Heart left ventricle (tissue), 16 donors: Measurements from ENCODE around the gene GRIK1. TPM values are rescaled to one million over a fixed set of nuclear protein-coding genes. Genes with fewer than 3 reads are reported as not detected.

Experiments
- ATAC-seq, 4 donors: fragments of 200-7000 bp; cut with Tn5 transposase; one replicate each; pipeline ENCODE4 v1.9.1; 2020 to 2022; ENCODE audit warnings: moderate library complexity in 4 of 4, mild to moderate bottlenecking in 3 of 4, moderate number of reproducible peaks in 1 of 4
- DNase-seq, 5 donors: peaks; one replicate each; pipeline ENCODE4 v3.0.0-alpha.2; 2020
- H3K27ac ChIP-seq, 12 donors: fragments of 200-600 bp; sonication (generic) in 4 of 12; one replicate each; pipeline versions ENCODE4 v1.5.0 to v1.8.0; 2016 to 2022; ENCODE audit warnings: mild to moderate bottlenecking in 2 of 12
- H3K27me3 ChIP-seq, 9 donors: fragments of 200-600 bp; sonication (generic) in 2 of 9; one replicate each; pipeline versions ENCODE4 v1.5.1 to v1.8.0; 2016 to 2022; ENCODE audit warnings: mild to moderate bottlenecking in 3 of 9
- H3K36me3 ChIP-seq, 9 donors: fragments of 200-600 bp; sonication (generic) in 2 of 9; one replicate each; pipeline versions ENCODE4 v1.5.0 to v1.8.0; 2018 to 2022; ENCODE audit warnings: mild to moderate bottlenecking in 2 of 9
- H3K4me1 ChIP-seq, 12 donors: fragments of 200-600 bp; sonication (generic) in 4 of 12; one replicate each; pipeline versions ENCODE4 v1.5.0 to v1.8.0; 2016 to 2022; ENCODE audit warnings: mild to moderate bottlenecking in 3 of 12
- H3K4me3 ChIP-seq, 12 donors: fragments of 200-600 bp; sonication (generic) in 4 of 12; one replicate each; pipeline versions ENCODE4 v1.5.0 to v1.8.0; 2017 to 2022; ENCODE audit warnings: mild to moderate bottlenecking in 9 of 12, moderate library complexity in 4 of 12
- H3K9me3 ChIP-seq, 12 donors: fragments of 200-600 bp; sonication (generic) in 4 of 12; one replicate each; pipeline versions ENCODE4 v1.5.0 to v1.8.0; 2016 to 2022; ENCODE audit warnings: mild to moderate bottlenecking in 1 of 12
- POLR2A ChIP-seq, 2 donors: fragments of 450-650 bp; IDR thresholded peaks; one replicate each; pipeline ENCODE4 v1.6.1; 2017; ENCODE audit warnings: antibody characterized with exemption in 2 of 2, mild to moderate bottlenecking in 2 of 2, moderate library complexity in 2 of 2
- WGBS, 4 donors: extraction: QIAGEN DNeasy Blood & Tissue Kit in 2 of 4; methylation state at CpG; one replicate each; pipeline versions ENCODE4 v1.1.5 to v1.1.7; 2013 to 2018; 5-methylcytosine and 5-hydroxymethylcytosine counted together
- intact Hi-C, 10 donors: fragments of 100-400 bp; cut with DNase I; formaldehyde crosslinking; loops; one replicate each; pipeline versions ENCODE4 v1.11.1 to v1.14.2; 2022
- polyA plus RNA-seq, 2 donors: library from polyadenylated mRNA; stranded (reverse); fragments of 200-250 nt; gene quantifications; one replicate each; pipeline ENCODE4 v1.2.3, GENCODE V29; 2013
- total RNA-seq, 9 donors: library from RNA; depleted of rRNA in 2 of 9; stranded (reverse); fragments of >200 nt in 2 of 9; fragmentation: NEBNext Ultra II Directional in 3 of 9; extraction: Animal tissue kit (Norgen Biotek cat#: 25700) in 3 of 9; gene quantifications; one replicate each; pipeline versions ENCODE4 v1.1.0 to v1.2.4, GENCODE V29; 2016 to 2023
- TF ChIP-seq, protein P1 (sequence below), 12 donors: fragments of 200-600 bp; sonication (generic) in 4 of 12; IDR thresholded peaks; one replicate each; pipeline versions ENCODE4 v1.5.0 to v1.8.0; 2018 to 2022; ENCODE audit warnings: antibody characterized with exemption in 12 of 12, mild to moderate bottlenecking in 5 of 12
- donor health status: ischemic (EF 13 %, LVEDD 7.1; RV severe dilation, severe dysfunction).
- donor health status: healthy with polysubstance abuse.
- donor health status: DM: no; HTN: yes; CAD: no.
- donor health status: DM: no; HTN: no; CAD: no.
- donor health status: ischemic (EF 25% LVEDD 6.9; RV normal size, moderate dysfunction).
- donor health status: ischemic (EF 25% LVEDD 5.7; RV mildly dilated, moderate dysfunction).
- donor health status: healthy.
- donor health status: DM: yes; HTN: yes; CAD: no.
- donor health status: ischemic (EF 35%, LVEDD 5.7; RV mildly dilated, moderate dysfunction).
- donor health status: nonischemic (EF 11% LVEDD 7.7; RV severe dilation, severe dysfunction).
- donor health status: DM: yes; HTN: yes; CAD: no.
- donor health status: PGD.
- donor health status: ischemic (EF 29% LVEDD 5.4; RV normal size, mild dysfunction).
- donor health status: nonischemic (EF 23%, LVEDD 6.1; RV moderate dilation, normal function).

GRIK1 gene
- total and polyA plus RNA-seq, 11 donors: 0.12 TPM; not detected in 10

DNA sequence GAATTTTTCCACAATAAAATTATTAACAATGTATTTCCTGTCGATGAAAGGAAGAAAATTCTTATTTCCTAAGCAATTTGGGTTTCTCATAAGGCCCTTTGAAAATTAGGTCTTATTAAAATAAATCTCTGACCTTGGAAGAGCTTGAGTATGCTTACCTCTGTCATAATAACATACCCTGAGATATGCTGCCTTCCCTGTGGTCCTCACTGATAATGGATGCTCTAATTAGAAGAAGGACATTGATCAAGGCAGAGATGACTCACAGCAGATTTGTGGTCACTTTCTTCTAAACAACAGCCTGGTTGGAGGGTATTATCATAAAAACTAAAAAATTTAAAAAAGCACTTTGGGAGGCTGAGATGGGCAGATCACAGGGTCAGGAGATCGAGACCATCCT, 217.8 kb downstream of the GRIK1 start:
- DNase-seq (no peak), ATAC-seq (no peak)
- TF ChIP-seq, protein P1, sequence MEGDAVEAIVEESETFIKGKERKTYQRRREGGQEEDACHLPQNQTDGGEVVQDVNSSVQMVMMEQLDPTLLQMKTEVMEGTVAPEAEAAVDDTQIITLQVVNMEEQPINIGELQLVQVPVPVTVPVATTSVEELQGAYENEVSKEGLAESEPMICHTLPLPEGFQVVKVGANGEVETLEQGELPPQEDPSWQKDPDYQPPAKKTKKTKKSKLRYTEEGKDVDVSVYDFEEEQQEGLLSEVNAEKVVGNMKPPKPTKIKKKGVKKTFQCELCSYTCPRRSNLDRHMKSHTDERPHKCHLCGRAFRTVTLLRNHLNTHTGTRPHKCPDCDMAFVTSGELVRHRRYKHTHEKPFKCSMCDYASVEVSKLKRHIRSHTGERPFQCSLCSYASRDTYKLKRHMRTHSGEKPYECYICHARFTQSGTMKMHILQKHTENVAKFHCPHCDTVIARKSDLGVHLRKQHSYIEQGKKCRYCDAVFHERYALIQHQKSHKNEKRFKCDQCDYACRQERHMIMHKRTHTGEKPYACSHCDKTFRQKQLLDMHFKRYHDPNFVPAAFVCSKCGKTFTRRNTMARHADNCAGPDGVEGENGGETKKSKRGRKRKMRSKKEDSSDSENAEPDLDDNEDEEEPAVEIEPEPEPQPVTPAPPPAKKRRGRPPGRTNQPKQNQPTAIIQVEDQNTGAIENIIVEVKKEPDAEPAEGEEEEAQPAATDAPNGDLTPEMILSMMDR (IDR thresholded peaks at IDR 0.05): no peak
- no peak for TF ChIP-seq POLR2A (IDR thresholded peaks at IDR 0.05)
- 85 to 94% (median 92%) methylated on average over 2 of the region's 2 CpGs for WGBS, 4 donors
- Histone ChIP-seq H3K9me3 (peaks cover 0 to 6% (median 0%) of the 10 kb centered on the region in 12 donors), H3K36me3 (no peaks in the 10 kb centered on the region), H3K27ac (no peak overlapping the region), H3K4me1 (no peaks in the 10 kb centered on the region), H3K27me3 (no peaks in the 10 kb centered on the region), H3K4me3 (no peak overlapping the region)
- intact Hi-C loops: no loop called here

DNA sequence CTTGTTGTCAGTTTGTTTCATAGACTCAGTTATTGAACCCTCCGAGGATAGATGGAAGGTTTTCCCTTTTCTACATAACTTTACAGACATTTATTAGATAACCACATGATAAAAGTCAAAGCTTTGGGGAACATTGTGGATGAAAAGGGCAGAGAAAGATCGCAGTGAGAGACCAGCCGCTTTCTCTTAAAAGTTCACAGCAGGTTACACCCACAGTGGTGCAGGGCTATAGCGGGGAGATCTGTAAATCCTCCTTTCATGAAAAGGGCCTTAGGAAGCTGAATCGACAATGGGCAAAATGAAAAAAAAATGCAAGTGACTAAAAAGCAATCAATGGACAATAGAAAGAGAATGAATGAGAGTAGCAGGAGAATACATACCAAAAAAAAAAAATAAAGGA, 218.6 kb downstream of the GRIK1 start:
- intact Hi-C loops: no loop called here

DNA sequence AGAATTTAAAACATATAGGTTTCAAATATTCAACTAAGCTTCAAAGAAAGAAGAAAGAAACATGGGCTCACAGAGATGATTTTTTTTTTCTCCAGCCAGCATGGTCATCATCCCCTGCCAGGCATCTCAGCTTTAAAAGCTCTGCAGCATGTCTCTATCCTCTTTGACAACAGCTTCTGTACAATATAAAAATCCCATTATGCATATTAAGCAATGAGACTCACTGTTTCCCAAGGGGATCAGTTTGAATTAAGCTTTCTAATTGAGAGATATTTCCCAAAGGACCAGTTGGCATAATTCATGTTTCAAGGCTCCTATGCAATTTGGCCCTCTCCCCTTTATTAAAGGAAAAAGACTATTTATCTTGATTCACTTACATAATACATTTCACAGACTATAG, 220.3 kb downstream of the GRIK1 start:
- no peak overlapping the region for H3K4me3 ChIP-seq
- DNase-seq (no peak), ATAC-seq (no peak)
- H3K9me3 ChIP-seq: peaks cover 0 to 6% (median 0%) of the 10 kb centered on the region in 12 donors
- no peak overlapping the region for H3K27ac ChIP-seq
- H3K27me3 ChIP-seq: peaks cover 0 to under 1% (median 0%) of the 10 kb centered on the region in 9 donors
- intact Hi-C loops: loop anchor here in 1 of 10 donors (10.0 kb wide), 1 partner anchor 195 kb away; no protein-coding TSS in a partner anchor
- H3K4me1 ChIP-seq: no peaks in the 10 kb centered on the region
- no peak for TF ChIP-seq POLR2A (IDR thresholded peaks at IDR 0.05)
- TF ChIP-seq, protein P1 (IDR thresholded peaks at IDR 0.05): no peak
- no peaks in the 10 kb centered on the region for H3K36me3 ChIP-seq

More for the DNA sequence above, 218.6 kb downstream of the GRIK1 start:
- no peaks in the 10 kb centered on the region for H3K4me1 ChIP-seq
- TF ChIP-seq, protein P1 (IDR thresholded peaks at IDR 0.05): no peak
- TF ChIP-seq POLR2A (IDR thresholded peaks at IDR 0.05): no peak
- DNase-seq: no peak
- 77 to 81% (median 80%) methylated on average over 5 of the region's 5 CpGs for WGBS, 4 donors
- no peaks in the 10 kb centered on the region for H3K27me3 ChIP-seq
- no peak for ATAC-seq
- H3K27ac ChIP-seq: no peak overlapping the region
- no peaks in the 10 kb centered on the region for H3K36me3 ChIP-seq
- H3K9me3 ChIP-seq: peaks cover 0 to 6% (median 0%) of the 10 kb centered on the region in 12 donors
- H3K4me3 ChIP-seq: no peak overlapping the region

DNA sequence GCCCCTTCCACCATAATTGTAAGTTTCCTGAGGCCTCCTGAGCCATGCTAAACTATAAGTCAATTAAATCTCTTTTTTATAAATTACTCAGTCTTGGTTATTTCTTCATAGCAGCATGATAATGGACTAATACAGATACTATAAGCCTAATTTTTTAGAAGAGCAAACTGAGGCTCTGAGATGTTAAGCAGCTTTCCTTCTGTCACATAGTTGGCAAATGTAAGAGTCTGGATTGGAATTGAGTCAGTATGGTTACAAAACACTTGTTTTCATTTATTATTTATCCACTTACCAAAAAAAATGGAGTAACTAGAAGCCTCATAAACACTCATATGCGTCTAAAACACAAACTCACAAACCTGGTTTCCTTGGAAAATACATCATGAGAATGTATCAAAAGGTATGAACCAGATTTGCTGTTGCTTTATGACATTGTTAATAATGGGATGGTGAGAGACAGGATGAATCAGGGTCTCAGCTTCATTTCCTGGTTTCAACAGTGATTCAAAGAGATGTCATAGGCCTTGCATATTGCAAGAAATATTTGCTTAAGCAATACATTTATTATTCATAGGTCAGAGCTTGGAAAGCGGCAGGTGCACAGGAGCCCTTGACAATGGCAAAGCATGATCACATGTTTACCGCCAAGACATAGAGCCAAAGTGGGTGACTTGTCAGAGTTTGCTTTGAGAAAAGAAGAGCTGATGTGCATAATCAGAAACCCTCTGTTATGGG, 221.5 kb downstream of the GRIK1 start:
- Histone ChIP-seq H3K27me3 (peaks cover 0 to 4% (median 0%) of the 10 kb centered on the region in 9 donors), H3K9me3 (peaks cover 0 to 6% (median 0%) of the 10 kb centered on the region in 12 donors), H3K4me3 (no peak overlapping the region), H3K36me3 (no peaks in the 10 kb centered on the region), H3K27ac (no peak overlapping the region), H3K4me1 (no peaks in the 10 kb centered on the region)
- no peak for TF ChIP-seq POLR2A (IDR thresholded peaks at IDR 0.05)
- TF ChIP-seq, protein P1 (IDR thresholded peaks at IDR 0.05): no peak
- whole genome bisulfite sequencing, 4 donors: 93 to 97% (median 94%) methylated on average over 3 of the region's 3 CpGs
- DNase-seq (no peak), ATAC-seq (peak in 1 of 4 donors; percentile 22)
- intact Hi-C loops: loop anchor here in 1 of 10 donors (10.0 kb wide), 1 partner anchor 193 kb away; no protein-coding TSS in a partner anchor
